Hindlimb muscle (tissue), 1 donor: ENCODE results near the gene NAPSA. TPM values are rescaled to one million over a fixed set of nuclear protein-coding genes. Genes with fewer than 3 reads are reported as not detected.
"Not testable (repeated sequence)": the region's sequence is repeated elsewhere in the genome, so short reads cannot be mapped to it uniquely, and the experiment has no call there.

ENCODE experiments used
- DNase-seq: peaks from one replicate; pipeline ENCODE4 v3.0.0-alpha.2; 2013
- polyA plus RNA-seq: library from polyadenylated mRNA; unstranded; fragments of 120-200 nt; gene quantifications from one replicate; pipeline ENCODE4 v1.2.1, GENCODE V29; 2013; ENCODE audit not compliant: insufficient read length

The NAPSA gene
- polyA plus RNA-seq, 1 donor: 0.74 TPM

- DNase-seq: peak; percentile 49
Measured at GRCh38 chr19:50330365-50331078, 34.9 kb downstream of the NAPSA start.

- DNase-seq: not testable (repeated sequence)
Measured at GRCh38 chr19:50329926-50330294, 35.5 kb downstream of the NAPSA start.

- DNase-seq: peak; percentile 88
Measured at GRCh38 chr19:50329146-50329925, 36.1 kb downstream of the NAPSA start, which contains the start of gene KCNC3. Gene KCNC3, minus strand, starts transcription at chr19:50329377. Its CDS starts 295 bp downstream, at chr19:50329082.

GRCh38 chr19:50328873-50329145 is 36.6 kb downstream of the NAPSA start:
- no peak for DNase-seq

- no peak for DNase-seq
Measured at GRCh38 chr19:50328224-50328872, 37.1 kb downstream of the NAPSA start.

- DNase-seq: no peak
Measured at GRCh38 chr19:50327461-50328223, 37.8 kb downstream of the NAPSA start.

- DNase-seq: no peak
Measured at GRCh38 chr19:50327013-50327412, 38.4 kb downstream of the NAPSA start.

GRCh38 chr19:50326101-50326664 is 39.3 kb downstream of the NAPSA start:
- DNase-seq: no peak

GRCh38 chr19:50325310-50326100 is 39.9 kb downstream of the NAPSA start:
- DNase-seq: peak; percentile 40

GRCh38 chr19:50324331-50324730 is 41.1 kb downstream of the NAPSA start:
- DNase-seq: no peak

- no peak for DNase-seq
Measured at GRCh38 chr19:50323782-50324133, 41.7 kb downstream of the NAPSA start.

- no peak for DNase-seq
Measured at GRCh38 chr19:50322931-50323781, 42.3 kb downstream of the NAPSA start.

GRCh38 chr19:50322234-50322633 is 43.2 kb downstream of the NAPSA start:
- no peak for DNase-seq

- no peak for DNase-seq
Measured at GRCh38 chr19:50321831-50322230, 43.6 kb downstream of the NAPSA start.

- no peak for DNase-seq
Measured at GRCh38 chr19:50320596-50320995, 44.8 kb downstream of the NAPSA start.

GRCh38 chr19:50320051-50320450 is 45.4 kb downstream of the NAPSA start:
- DNase-seq: no peak

- no peak for DNase-seq
Measured at GRCh38 chr19:50319156-50319555, 46.3 kb downstream of the NAPSA start.

GRCh38 chr19:50318438-50318837 is 47.0 kb downstream of the NAPSA start:
- DNase-seq: no peak

GRCh38 chr19:50317115-50317514 is 48.3 kb downstream of the NAPSA start:
- DNase-seq: no peak

GRCh38 chr19:50315773-50316448 is 49.5 kb downstream of the NAPSA start:
- DNase-seq: no peak
